Right lung (tissue), 5 donors: ENCODE results near the gene PGAM2. TPM values are rescaled to one million over a fixed set of nuclear protein-coding genes. Genes with fewer than 3 reads are reported as not detected.
"Not testable (repeated sequence)": the region's sequence is repeated elsewhere in the genome, so short reads cannot be mapped to it uniquely, and the experiment has no call there.

ENCODE experiments used
- DNase-seq, 2 donors: peaks; one replicate each; pipeline ENCODE4 v3.0.0-alpha.2; 2013
- polyA plus RNA-seq, 5 donors: library from polyadenylated mRNA; unstranded; fragments of 120-200 nt; gene quantifications; one replicate each; pipeline versions ENCODE4 v1.2.1 to v1.2.3, GENCODE V29; 2013; ENCODE audit warnings: inconsistent platforms in 1 of 5, low replicate concordance in 1 of 5; ENCODE audit not compliant: insufficient read length in 5 of 5, insufficient read depth in 1 of 5

Gene PGAM2
- polyA plus RNA-seq, 5 donors, result 0.26 to 15.8 (median 0.61) TPM; not detected in 1

- DNase-seq, result not testable (repeated sequence)
These were observed 34.0 kb downstream of the PGAM2 start for GRCh38 chr7:44031319-44031718.

GRCh38 chr7:44030029-44030428 lies 35.3 kb downstream of the PGAM2 start:
- DNase-seq, result not testable (repeated sequence)

DNA sequence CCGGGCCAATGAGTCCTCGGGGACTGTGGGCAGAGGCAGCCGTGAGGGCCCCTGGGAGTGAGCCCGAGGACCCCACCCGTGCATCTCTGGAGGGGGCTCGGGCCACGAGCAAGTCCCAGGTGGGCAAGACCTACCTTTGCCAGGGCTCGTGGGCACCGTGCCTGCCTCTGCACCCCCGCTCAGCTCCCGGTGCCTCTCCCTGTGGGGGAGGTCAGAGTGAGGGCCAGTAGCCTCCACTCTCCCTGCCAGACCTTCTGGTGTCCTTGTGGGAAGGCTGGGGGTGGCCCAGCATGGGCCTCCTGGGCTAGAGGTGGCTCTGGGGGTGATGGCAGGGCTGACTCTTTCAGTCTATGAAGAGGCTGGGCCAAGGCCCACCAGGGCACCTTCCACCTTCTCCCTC lies 35.9 kb downstream of the PGAM2 start:
- not testable (repeated sequence) for DNase-seq

DNA sequence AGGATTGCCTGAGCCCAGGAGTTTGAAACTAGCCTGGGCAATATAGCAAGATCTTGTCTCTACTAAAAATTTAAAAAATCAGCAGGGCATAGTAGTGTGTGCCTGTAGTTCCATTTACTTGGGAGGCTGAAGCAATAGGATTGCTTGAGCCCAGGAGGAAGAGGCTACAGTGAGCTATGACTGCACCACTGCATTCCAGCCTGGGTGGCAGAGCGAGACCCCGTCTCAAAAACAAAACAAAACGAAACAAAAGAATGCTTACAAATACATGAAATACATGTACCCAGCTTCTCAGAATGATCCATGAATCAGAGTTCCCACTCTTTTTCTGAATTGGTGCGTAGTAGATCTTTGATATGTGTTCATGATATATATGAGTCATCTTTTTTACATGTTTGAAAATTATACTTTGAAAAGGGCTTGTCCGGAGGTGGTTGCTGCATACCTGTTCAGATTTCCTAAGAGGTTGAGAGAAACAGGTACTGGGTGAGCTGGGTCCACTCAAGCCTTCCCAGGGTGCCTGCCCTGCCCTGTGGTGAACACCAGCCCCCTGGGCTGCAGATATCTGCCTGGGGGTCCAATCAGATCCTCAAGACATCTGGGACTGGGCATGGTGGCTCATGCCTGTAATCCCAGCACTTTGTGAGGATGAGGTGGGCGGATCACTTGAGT lies 42.4 kb downstream of the PGAM2 start:
- DNase-seq, result not testable (repeated sequence)

DNA sequence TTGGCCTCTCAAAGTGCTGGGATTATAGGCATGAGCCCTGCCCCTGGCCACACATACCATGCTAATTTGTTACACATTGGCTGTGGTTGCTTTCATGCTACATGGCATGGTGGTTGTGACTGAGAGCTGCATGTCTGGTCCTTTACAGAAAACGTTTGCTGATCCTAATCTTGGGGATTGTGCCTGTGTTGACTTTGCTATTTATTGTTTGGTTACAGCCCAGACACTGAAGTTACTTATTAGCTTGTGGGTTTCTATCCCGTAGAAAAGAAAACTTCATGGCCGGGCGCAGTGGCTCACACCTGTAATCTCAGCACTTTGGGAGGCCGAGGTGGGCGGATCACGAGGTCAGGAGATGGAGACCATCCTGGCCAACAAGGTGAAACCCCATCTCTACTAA lies 43.3 kb downstream of the PGAM2 start:
- DNase-seq, result not testable (repeated sequence)

DNA sequence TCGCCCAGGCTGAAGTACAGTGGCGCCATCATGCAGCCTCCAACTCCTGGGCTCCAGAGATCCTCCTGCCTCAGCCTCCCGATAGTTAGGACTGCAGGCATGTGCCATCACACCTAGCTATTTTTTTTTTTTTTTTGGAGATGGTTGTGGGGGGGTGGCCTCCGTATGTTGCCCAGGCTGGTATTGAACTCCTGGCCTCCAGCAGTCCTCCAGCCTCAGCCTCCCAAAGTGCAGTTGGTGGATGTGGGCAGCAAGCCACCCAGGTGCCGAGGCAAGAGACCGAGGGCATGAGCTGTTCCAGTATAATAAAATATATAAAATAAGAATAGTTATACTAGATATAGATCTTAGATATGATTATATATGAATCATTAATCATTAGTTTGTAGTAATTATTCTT lies 45.5 kb downstream of the PGAM2 start:
- not testable (repeated sequence) for DNase-seq

DNA sequence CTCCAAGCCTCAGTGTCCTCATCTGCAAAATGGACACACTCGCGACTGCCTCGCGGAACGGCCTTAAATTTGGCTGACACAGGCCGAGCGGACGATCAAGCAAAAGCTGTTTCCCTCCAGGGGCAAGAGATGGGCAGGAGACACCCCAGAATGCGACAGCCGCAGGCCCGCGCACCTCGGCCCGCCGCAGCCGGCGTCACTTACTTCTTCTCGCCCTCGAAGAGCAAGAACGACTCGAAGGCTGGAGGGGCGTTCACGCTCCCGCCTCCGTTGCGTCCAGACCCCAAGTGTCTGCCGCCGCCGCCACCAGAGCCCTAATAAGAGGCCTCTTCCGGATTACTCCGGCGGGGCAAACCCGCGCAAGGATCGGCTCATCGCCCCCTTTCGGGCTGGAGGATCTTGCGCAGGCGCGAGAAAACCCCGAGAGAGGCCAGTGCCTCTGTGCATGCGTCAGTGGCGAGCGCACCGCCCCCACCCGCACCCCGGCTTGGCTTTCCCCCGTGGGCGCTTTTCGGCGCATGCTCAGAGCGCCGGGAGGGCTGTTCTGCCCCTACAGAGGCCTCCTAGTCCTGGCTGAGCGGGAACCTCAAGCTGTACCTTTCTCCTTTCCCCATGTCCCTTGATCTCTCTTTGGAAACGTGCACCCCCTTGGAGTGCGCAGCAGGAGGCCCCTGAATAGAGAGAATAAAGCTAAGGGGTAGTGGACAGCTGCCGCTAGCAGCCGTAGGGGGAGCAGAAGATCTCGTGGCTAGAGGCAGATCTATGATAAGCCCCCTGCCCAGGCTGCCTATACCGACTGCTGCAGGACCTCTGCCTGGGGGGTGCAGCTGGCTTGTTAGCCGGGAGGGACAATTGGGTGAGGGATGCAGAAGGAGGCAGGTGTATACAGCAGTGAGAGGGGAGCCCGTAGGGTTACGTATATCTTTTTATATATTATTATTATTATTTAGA lies 46.2 kb downstream of the PGAM2 start:
- DNase-seq, result peak; percentile 95 to 97

GRCh38 chr7:44015090-44015489 lies 50.3 kb downstream of the PGAM2 start:
- not testable (repeated sequence) for DNase-seq

Other genes starting within 250 kb of the PGAM2 start
- 10 to 100 TPM; 47.9 to 88.1 (median 57.2) TPM for gene MRPS24, start 196.1 kb downstream of the PGAM2 start, polyA plus RNA-seq
- 10 to 100 TPM; 28.6 to 33.9 (median 29.0) TPM for gene URGCP, start 159.0 kb downstream of the PGAM2 start, polyA plus RNA-seq
- 10 to 100 TPM; 13.0 to 21.0 (median 15.0) TPM for gene UBE2D4, start 139.1 kb downstream of the PGAM2 start, polyA plus RNA-seq
- gene SPDYE1, start 67.7 kb downstream of the PGAM2 start, polyA plus RNA-seq, result 1 to 10 TPM in 4 of 5 donors, under 1 TPM in 1; 0.73 to 2.1 (median 1.8) TPM
- gene DBNL, start 20.9 kb downstream of the PGAM2 start, polyA plus RNA-seq, result 10 to 100 TPM; 53.5 to 89.2 (median 59.3) TPM
- 10 to 100 TPM; 15.5 to 29.4 (median 26.6) TPM for gene POLM, start 17.0 kb upstream of the PGAM2 start, polyA plus RNA-seq
- gene AEBP1, start 38.8 kb upstream of the PGAM2 start, polyA plus RNA-seq, result 10 to 100 TPM; 40.9 to 74.4 (median 48.2) TPM
- gene POLD2, start 58.0 kb upstream of the PGAM2 start, polyA plus RNA-seq, result 100 to 1,000 TPM in 3 of 5 donors, 10 to 100 TPM in 2; 87.9 to 126 (median 101) TPM
- 1 to 10 TPM in 2 of 5 donors, under 1 TPM in 3; 0.39 to 1.4 (median 0.90) TPM for gene MYL7, start 75.8 kb upstream of the PGAM2 start, polyA plus RNA-seq
- 1 to 10 TPM; 2.2 to 3.9 (median 2.5) TPM for gene GCK, start 123.9 kb upstream of the PGAM2 start, polyA plus RNA-seq
- gene YKT6, start 135.4 kb upstream of the PGAM2 start, polyA plus RNA-seq, result 10 to 100 TPM; 59.3 to 70.6 (median 63.4) TPM